ENCODE results near the gene CHST15.

The CHST15 gene

GRCh38 chr10:123994417-123995081, 98.8 kb downstream of the CHST15 start:
- FAIRE-seq, result no peak

- no peak for FAIRE-seq
Measured at GRCh38 chr10:123993534-123994416, 99.6 kb downstream of the CHST15 start.

- FAIRE-seq, result no peak
Measured at GRCh38 chr10:123991611-123992570, 101.5 kb downstream of the CHST15 start.

- FAIRE-seq, result no peak
Measured at GRCh38 chr10:123990889-123991288, 102.5 kb downstream of the CHST15 start.

- FAIRE-seq, result no peak
Measured at GRCh38 chr10:123988694-123989093, 104.7 kb downstream of the CHST15 start.

GRCh38 chr10:123986736-123987135, 106.7 kb downstream of the CHST15 start:
- FAIRE-seq, result no peak

GRCh38 chr10:123974406-123974805, 119.0 kb downstream of the CHST15 start:
- FAIRE-seq, result no peak

GRCh38 chr10:123972481-123973401, 120.7 kb downstream of the CHST15 start:
- FAIRE-seq, result no peak

- FAIRE-seq, result no peak
Measured at GRCh38 chr10:123970927-123971286, 122.5 kb downstream of the CHST15 start.

- FAIRE-seq, result no peak
Measured at GRCh38 chr10:123970207-123970926, 123.0 kb downstream of the CHST15 start.

GRCh38 chr10:123967626-123968243, 125.7 kb downstream of the CHST15 start:
- FAIRE-seq, result no peak

GRCh38 chr10:123966896-123967231, 126.5 kb downstream of the CHST15 start:
- FAIRE-seq, result no peak

- no peak for FAIRE-seq
Measured at GRCh38 chr10:123965973-123966895, 127.2 kb downstream of the CHST15 start.

GRCh38 chr10:123964953-123965352, 128.4 kb downstream of the CHST15 start:
- FAIRE-seq, result no peak

GRCh38 chr10:123962756-123963530, 130.5 kb downstream of the CHST15 start:
- no peak for FAIRE-seq

- no peak for FAIRE-seq
Measured at GRCh38 chr10:123958241-123958640, 135.2 kb downstream of the CHST15 start.

All from islet of Langerhans (tissue), 1 donor.